SJSA1 (cell line): ENCODE results near the gene TBC1D8. TPM values are rescaled to one million over a fixed set of nuclear protein-coding genes. Genes with fewer than 3 reads are reported as not detected.

Source experiments
- DNase-seq, 2 experiments: peaks; one replicate each; pipeline ENCODE4 v3.0.0-alpha.2; 2015 to 2020; ENCODE audit warnings: low spot score in 2 of 2, low read depth in 1 of 2
- H3K27ac ChIP-seq: fragments of 250-450 bp; sonication (Bioruptor Pico); 2 replicates; pipeline ENCODE4 v1.5.1; 2020; ENCODE audit warnings: mild to moderate bottlenecking, moderate library complexity
- H3K27me3 ChIP-seq: fragments of 250-450 bp; sonication (Bioruptor Pico); replicated peaks from 2 replicates; pipeline ENCODE4 v1.5.1; 2020; ENCODE audit warnings: mild to moderate bottlenecking, moderate library complexity
- H3K36me3 ChIP-seq: fragments of 250-450 bp; sonication (Bioruptor Pico); 2 replicates; pipeline ENCODE4 v1.5.1; 2020; ENCODE audit warnings: mild to moderate bottlenecking
- H3K4me1 ChIP-seq: fragments of 250-450 bp; sonication (Bioruptor Pico); replicated peaks from 2 replicates; pipeline ENCODE4 v1.6.1; 2021; ENCODE audit warnings: mild to moderate bottlenecking
- H3K4me3 ChIP-seq: fragments of 250-450 bp; sonication (Bioruptor Pico); 2 replicates; pipeline ENCODE4 v1.5.1; 2020; ENCODE audit warnings: mild to moderate bottlenecking
- H3K9me3 ChIP-seq: fragments of 250-450 bp; sonication (Bioruptor Pico); replicated peaks from 2 replicates; pipeline ENCODE4 v1.5.1; 2020; ENCODE audit warnings: mild to moderate bottlenecking
- total RNA-seq: library from RNA; depleted of rRNA; stranded (reverse); fragments of >200 nt; shearing (Covaris generic); gene quantifications from 2 replicates; pipeline ENCODE4 v1.2.3, GENCODE V29; 2014

TBC1D8 gene
- total RNA-seq, 1 experiment from 2014 or later = 18.6 TPM

DNA sequence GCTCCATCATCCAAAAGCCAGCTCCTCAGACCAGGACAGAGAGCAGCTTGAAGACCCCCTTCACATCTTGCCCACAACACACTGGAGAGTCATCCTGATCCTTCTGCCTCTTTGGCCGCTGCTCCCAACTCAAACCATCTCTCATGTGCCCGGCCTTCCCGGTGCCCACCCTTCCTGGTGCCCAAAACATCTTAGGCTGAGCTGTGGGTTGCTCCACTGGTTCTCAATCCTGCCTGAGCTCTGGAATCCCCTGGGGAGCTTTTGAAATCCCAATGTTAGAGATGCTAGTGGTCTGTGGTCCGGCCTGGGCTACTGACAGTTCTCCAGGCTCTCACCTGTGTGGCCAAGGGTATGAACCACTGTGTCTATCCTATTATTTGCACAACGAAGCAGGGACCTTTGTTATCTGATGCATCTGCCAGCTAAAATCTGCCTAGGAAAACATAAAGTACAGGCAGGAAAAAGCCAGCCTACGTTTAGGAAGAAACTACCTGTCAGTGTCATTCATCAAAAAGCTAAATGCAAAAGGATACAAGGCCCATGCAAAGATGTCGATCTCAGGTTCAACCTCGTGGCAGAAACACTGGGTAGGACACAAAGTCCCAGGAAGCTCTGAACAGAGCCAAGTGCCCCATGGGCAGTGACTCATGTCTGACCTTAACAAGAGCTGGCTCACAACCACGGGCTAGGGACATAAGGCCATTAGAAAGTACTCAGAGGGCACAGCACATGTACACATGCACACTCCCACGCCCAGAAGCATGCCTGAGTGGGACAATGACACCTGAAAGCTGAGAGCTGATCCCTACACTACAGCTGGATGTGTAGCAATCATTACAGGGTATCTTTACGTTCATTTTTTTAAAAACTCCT is 30.8 kb downstream of the TBC1D8 start:
- peaks cover 51% of the 10 kb centered on the region for H3K4me1 ChIP-seq
- H3K9me3 ChIP-seq = 0 out of 2 replicates have a peak, but pooled peaks cover 2% of the 10 kb centered on the region
- no peaks in the 10 kb centered on the region for H3K36me3 ChIP-seq
- no peaks in the 10 kb centered on the region for H3K27me3 ChIP-seq
- peak overlapping the region; percentile 49; the same call in 1 of the 2 replicates for H3K27ac ChIP-seq
- no peak overlapping the region for H3K4me3 ChIP-seq
- peak; percentile 51 to 66 for DNase-seq

DNA sequence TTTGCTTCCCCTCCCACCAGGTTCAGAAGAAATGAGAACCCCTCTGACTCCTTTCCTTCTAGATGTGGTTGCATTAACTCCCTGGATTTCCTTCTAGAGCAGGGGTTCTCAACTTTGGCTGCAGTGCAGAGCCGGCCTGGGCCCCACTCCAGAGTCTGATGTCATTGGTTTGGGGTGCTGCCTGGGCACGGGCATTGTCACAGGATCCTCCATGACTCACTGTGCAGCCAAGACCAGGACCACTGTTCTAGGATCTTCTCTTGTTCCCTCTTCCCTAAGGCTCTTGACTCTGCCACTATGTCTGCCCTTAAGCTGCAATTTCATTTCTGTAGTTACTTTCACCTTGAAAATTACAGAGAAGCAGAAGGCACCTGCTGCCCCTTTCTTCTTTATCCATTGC is 31.8 kb downstream of the TBC1D8 start:
- no peak overlapping the region for H3K27ac ChIP-seq
- no peak overlapping the region for H3K4me3 ChIP-seq
- H3K9me3 ChIP-seq = 0 out of 2 replicates have a peak, but pooled peaks cover 2% of the 10 kb centered on the region
- DNase-seq = no peak
- H3K36me3 ChIP-seq = no peaks in the 10 kb centered on the region
- no peaks in the 10 kb centered on the region for H3K27me3 ChIP-seq
- H3K4me1 ChIP-seq = peaks cover 50% of the 10 kb centered on the region

DNA sequence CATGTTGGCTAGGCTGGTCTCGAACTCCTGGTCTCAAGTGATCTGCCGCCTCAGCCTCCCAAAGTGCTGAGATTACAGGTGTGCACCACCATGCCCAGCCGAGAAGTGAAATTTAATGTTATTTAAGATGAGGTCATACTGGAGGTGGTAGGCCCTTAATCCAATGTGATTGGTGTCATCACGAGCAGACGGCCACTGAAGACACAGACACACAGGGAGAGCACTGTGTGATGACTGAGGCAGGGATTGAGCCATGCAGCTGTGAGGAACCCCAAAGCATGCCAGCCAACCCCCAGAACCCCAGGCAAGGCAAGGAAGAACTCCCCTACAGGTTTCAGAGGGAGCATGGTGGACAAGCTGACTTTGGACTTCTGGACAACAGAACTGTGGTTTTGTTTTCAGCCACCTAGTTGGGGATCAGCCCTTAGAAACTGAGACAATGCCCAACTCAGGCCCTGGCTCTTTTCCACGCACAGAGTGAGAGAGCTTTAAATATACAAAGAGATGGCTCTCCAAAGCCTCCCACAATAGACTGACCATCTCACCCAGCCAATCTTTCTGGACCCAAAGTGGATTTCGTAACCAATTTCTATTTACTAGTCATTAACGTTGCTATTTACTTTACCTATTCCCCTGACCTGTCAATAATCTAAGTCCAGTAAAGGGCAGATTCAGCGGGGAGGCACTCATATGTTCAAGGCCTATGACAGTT is 34.2 kb downstream of the TBC1D8 start:
- Histone ChIP-seq H3K27ac (no peak overlapping the region), H3K4me3 (no peak overlapping the region), H3K27me3 (no peaks in the 10 kb centered on the region), H3K4me1 (peaks cover 54% of the 10 kb centered on the region), H3K36me3 (no peaks in the 10 kb centered on the region), H3K9me3 (0 out of 2 replicates have a peak, but pooled peaks cover 2% of the 10 kb centered on the region)
- DNase-seq = no peak

DNA sequence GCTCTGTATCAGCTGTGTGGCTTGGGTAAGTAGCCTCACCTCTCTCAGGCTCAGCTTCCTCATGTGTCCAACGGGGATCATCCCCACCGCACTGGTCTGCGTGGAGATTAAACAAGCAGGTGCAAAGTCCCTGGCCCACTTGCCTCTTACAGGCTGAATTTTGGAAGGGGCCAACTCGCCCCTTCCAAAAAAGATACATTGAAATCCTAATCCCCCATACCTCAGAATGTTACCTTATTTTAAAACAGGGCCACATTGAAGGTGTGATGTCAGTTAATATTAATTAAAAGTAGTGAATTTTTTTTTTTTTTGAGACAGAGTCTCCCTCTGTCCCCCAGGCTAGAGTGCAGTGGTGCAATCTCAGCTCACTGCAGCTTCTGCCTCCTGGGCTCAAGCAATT is 34.8 kb downstream of the TBC1D8 start:
- Histone ChIP-seq H3K27ac (no peak overlapping the region), H3K9me3 (0 out of 2 replicates have a peak, but pooled peaks cover 2% of the 10 kb centered on the region), H3K4me1 (peaks cover 58% of the 10 kb centered on the region), H3K36me3 (no peaks in the 10 kb centered on the region), H3K27me3 (no peaks in the 10 kb centered on the region), H3K4me3 (no peak overlapping the region)
- DNase-seq = no peak

DNA sequence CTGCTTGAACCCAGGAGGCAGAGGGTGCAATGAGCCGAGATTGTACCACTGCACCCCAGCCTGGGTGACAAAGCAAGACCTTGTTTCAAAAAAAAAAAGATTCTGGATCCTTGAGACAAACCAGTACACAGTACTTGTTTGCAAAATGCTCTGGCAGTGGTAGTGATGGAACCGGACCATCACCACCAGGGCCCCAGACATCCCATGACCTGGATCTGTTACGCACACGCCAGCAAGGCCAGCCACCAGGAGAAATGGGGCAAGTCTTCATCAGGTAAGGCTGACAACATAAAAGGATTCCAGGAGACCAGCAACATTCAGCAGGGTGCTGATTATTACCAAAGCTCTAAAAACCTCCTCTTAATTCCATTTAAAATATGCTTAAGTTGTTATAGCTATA is 35.5 kb downstream of the TBC1D8 start:
- DNase-seq = no peak
- Histone ChIP-seq H3K9me3 (0 out of 2 replicates have a peak, but pooled peaks cover 2% of the 10 kb centered on the region), H3K27ac (no peak overlapping the region), H3K36me3 (no peaks in the 10 kb centered on the region), H3K4me1 (peaks cover 54% of the 10 kb centered on the region), H3K4me3 (no peak overlapping the region), H3K27me3 (no peaks in the 10 kb centered on the region)

DNA sequence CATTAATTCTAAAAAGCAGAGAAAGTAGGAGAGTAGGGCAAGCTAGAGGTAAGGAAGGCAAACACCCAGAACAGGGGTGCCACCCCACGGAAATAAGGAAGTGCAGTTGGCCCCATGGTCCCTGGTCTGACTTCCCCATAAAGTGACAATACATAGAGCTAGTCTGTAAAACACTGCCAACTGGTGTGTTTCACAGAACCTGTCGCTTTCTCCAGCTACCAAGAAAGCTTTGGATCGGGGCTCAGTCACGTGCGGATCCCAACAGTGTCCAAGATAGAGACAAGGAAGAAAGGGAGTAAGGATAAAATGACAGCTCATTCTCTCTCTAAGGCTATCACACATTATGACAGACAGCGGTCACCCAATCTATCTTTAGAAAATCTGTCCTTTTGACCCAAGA is 36.4 kb downstream of the TBC1D8 start:
- no peak for DNase-seq
- Histone ChIP-seq H3K4me1 (peaks cover 50% of the 10 kb centered on the region), H3K27ac (no peak overlapping the region), H3K9me3 (no peaks in the 10 kb centered on the region), H3K4me3 (no peak overlapping the region), H3K36me3 (no peaks in the 10 kb centered on the region), H3K27me3 (no peaks in the 10 kb centered on the region)

DNA sequence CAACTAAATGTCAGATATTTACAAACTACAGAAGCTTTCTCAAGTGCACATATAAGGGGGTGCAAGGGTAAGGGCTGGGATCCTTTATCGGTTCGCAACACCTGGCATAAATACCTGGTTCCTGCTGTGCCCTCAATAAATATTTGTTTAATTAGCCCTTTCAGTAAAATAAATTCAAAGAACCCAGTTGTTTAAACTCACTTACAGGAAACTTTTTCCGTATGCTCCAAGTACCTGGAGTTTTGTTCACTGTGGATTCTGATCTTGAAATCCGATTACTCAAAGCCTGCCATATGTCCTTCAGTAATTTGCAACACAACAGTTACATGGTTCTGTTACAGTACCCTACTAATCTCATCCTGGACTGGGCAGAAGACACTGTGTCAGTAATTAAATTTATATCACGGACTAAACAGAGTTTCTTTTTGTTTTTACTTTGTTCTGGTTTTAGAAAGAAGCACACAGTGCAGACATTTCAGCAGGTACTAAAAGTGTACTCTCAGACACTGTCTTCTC is 36.9 kb downstream of the TBC1D8 start:
- no peak for DNase-seq
- Histone ChIP-seq H3K27me3 (no peaks in the 10 kb centered on the region), H3K27ac (peak overlapping the region; percentile 80), H3K4me1 (peaks cover 45% of the 10 kb centered on the region), H3K9me3 (no peaks in the 10 kb centered on the region), H3K36me3 (no peaks in the 10 kb centered on the region), H3K4me3 (no peak overlapping the region)

DNA sequence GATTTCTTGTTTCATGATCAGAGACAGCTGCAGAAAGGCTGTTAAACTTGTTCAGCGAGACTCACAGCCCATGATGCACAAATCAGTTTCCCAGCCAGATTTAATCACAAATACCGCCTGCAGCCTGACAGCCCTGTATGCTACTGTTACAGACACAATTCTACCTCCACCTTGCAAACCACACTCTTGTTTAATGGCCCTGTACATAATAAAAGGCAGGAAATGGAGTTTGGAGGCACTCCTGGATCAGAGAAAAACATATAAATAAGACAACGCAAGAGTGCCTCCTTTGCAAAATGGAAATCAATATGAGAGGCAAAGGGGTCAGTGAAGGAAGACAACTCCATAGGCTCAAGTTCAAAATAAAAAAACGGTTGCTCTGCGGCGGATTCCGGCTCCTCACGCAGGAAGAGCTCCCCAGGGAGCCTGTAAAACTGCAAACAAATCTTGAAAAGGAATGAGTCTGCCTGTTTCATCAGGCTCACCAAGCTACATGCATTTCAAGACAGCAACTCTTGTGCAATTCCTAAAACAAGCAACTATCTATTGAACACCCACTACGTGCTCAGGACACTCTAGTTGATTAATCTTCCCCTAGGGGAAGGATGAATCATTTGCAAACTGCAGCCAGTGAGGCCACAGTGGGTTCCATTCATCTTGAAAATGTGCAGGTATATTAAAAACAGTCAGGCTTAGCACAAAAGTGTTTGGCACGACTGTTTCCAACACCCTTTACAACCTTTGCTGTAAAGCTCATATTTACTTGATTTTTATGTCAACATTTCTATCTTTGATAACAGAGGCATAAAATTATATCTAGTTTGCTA is 37.5 kb downstream of the TBC1D8 start:
- peak overlapping the region; percentile 80 for H3K27ac ChIP-seq
- DNase-seq = peak in 1 of 2 experiments; percentile 67
- H3K4me1 ChIP-seq = peaks cover 42% of the 10 kb centered on the region
- no peaks in the 10 kb centered on the region for H3K9me3 ChIP-seq
- H3K4me3 ChIP-seq = no peak overlapping the region
- no peaks in the 10 kb centered on the region for H3K27me3 ChIP-seq
- H3K36me3 ChIP-seq = no peaks in the 10 kb centered on the region

DNA sequence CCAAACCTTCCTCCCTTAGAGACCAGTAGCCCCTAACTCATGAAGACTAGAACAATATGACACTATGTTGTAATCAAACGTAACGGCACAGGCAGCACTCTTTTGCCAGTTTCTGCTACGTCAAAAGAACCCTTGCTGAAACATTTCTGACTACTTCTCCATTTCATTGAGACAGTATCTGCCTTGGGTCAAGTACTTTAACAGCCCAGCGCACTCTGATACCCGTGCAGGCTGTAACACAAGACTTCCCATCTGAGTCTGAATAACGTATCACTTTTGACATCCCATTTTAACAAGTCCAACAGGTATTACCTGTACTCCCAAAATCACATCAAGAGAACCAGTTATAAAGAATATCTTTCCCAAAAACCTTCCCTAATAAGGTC is 38.4 kb downstream of the TBC1D8 start:
- Histone ChIP-seq H3K4me3 (no peak overlapping the region), H3K36me3 (no peaks in the 10 kb centered on the region), H3K9me3 (no peaks in the 10 kb centered on the region), H3K27me3 (no peaks in the 10 kb centered on the region), H3K4me1 (peaks cover 42% of the 10 kb centered on the region), H3K27ac (peak overlapping the region; percentile 59; the same call in 1 of the 2 replicates)
- no peak for DNase-seq

DNA sequence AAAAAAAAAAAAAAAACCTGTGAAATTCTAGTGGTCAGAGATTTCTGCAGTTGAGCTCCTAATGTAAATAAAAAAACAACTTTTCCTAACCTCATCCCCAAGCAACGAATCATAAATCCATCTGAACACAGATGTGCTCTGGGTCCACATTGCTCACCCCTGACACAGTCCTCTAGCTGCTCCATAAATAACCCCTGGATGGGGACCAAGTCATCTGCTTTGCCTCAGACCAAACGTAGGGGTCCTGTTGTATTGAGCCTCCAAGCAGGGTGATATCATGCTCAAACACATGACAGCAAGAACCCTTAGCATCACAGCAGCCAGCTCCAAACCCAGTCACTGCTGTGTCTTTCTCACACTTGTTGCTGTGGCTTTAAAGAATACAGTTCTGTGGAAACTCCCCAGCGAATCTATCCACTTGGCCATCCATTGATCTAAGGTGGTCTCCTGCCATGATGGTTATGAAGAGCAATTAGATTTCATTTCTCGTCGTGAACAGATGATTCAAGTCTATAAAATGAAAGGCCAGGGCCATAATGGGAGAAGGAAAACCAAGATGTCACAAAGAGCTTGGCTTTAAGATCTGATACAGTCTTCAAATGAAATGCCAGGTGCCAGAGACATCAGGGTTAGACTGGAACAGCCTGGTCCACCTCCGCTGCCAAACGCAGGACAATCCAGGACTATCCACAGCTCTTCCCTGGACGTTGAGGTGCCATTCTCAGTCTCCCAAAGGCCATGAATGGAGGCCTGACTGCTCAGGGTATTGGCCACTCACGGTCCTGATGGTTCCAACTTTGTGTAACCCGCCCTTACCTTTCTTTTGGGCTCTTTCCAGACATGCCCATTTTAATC is 39.0 kb downstream of the TBC1D8 start:
- no peak overlapping the region for H3K4me3 ChIP-seq
- H3K27ac ChIP-seq = peak overlapping the region; percentile 59
- no peaks in the 10 kb centered on the region for H3K27me3 ChIP-seq
- peak; percentile 57 to 60 for DNase-seq
- peaks cover 42% of the 10 kb centered on the region for H3K4me1 ChIP-seq
- H3K9me3 ChIP-seq = no peaks in the 10 kb centered on the region
- H3K36me3 ChIP-seq = no peaks in the 10 kb centered on the region

DNA sequence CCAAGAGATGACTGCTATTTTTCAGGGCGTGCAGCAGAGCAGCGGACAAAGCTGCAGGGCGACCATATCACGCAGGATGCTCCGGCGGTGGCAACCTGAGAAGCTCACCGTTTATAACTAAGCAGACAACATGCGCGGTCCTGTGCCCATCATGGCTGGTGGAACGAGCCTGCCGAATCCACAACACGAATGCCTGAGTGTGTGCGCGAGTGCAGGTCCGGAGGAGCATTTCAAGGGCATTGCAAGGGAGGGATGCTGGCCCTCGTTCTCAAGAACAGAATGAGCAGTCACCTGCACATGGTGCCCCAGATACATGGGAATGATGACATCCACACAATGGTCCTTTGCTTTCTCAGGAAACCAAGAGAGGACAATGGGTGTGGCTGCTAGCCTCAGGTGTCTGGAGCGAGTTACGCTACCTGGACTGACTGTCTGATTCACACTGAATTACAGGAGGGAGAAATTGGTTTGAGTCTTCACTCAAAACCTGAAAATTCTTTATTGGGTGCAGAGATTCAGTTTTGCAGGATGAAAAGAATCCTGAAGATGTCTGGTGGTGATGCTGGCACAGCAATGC is 39.8 kb downstream of the TBC1D8 start:
- H3K4me1 ChIP-seq = peaks cover 42% of the 10 kb centered on the region

DNA sequence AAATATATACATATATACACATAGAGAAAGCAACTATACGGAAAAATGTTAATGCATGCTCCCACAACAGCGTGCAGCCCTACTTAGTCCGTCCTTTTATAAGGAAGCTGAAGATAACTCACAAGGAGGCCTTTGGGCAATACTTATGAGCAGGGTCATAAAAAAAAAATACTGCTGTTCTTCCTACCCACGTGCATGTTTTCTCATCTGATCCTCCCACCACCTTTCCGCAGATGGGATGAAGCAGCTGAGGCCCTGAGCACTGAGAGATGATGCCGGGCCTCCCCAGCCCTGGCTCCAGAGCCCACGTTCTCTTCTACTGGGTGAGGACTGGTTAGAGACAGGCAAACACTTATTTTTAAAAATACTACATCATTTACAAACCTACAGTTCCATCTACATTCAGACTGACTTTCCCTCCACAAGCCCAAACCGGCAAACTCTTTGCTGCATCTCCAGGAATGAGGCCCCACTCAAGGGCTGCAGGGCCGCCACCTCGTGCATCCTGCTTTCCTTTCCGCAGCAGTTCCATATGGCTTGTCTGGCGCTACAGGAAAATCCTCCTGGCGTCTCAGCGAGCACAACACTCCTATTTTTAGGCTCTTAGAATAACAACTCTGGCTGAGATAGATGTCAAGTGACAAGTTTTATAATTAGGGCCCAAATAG is 41.6 kb downstream of the TBC1D8 start:
- Histone ChIP-seq H3K36me3 (no peaks in the 10 kb centered on the region), H3K9me3 (no peaks in the 10 kb centered on the region), H3K27ac (no peak overlapping the region), H3K4me1 (peaks cover 39% of the 10 kb centered on the region), H3K4me3 (no peak overlapping the region), H3K27me3 (no peaks in the 10 kb centered on the region)
- DNase-seq = no peak

More for the DNA sequence above, 39.8 kb downstream of the TBC1D8 start:
- H3K27ac ChIP-seq = no peak overlapping the region
- H3K4me3 ChIP-seq = no peak overlapping the region
- no peak for DNase-seq
- H3K27me3 ChIP-seq = no peaks in the 10 kb centered on the region
- no peaks in the 10 kb centered on the region for H3K36me3 ChIP-seq
- H3K9me3 ChIP-seq = no peaks in the 10 kb centered on the region
